GM12892 (cell line): ENCODE measurements around the gene NUP188.

Experiments used
- POLR2A ChIP-seq: IDR thresholded peaks from 2 replicates; pipeline ENCODE4 v1.6.1; 2011; ENCODE audit warnings: low read depth, low read length, control low read depth
- POLR2AphosphoS5 ChIP-seq: IDR thresholded peaks from 2 replicates; pipeline ENCODE4 v1.6.1; 2011; ENCODE audit warnings: low read depth, low read length, control low read depth
- TAF1 ChIP-seq: IDR thresholded peaks from 2 replicates; pipeline ENCODE4 v1.6.1; 2011; ENCODE audit warnings: low read depth, mild to moderate bottlenecking, control low read depth, low read length, borderline replicate concordance

GRCh38 chr9:128940946-128941755 lies 6.3 kb upstream of the NUP188 start:
- no peak for TF ChIP-seq TAF1
- TF ChIP-seq POLR2AphosphoS5, result no peak
- TF ChIP-seq POLR2A, result no peak
